Ectodermal cell (in vitro differentiated cells): ENCODE data around the gene LPIN1.
"Not testable (repeated sequence)": the region's sequence is repeated elsewhere in the genome, so short reads cannot be mapped to it uniquely, and the experiment has no call there.

Experiments
- H3K27ac ChIP-seq: 2 replicates; pipeline ENCODE4 v1.7.0; 2013; ENCODE audit warnings: mild to moderate bottlenecking, low read depth, low read length; ENCODE audit not compliant: insufficient read depth, poor library complexity, severe bottlenecking
- H3K27me3 ChIP-seq: 2 replicates; pipeline ENCODE4 v1.7.0; 2013; ENCODE audit warnings: mild to moderate bottlenecking, low read length; ENCODE audit not compliant: insufficient read depth, control insufficient read depth, poor library complexity, severe bottlenecking
- H3K36me3 ChIP-seq: one replicate; pipeline ENCODE4 v1.7.0; 2013; ENCODE audit warnings: low read length; ENCODE audit not compliant: control insufficient read depth, insufficient read depth
- H3K4me1 ChIP-seq: one replicate; pipeline ENCODE4 v1.7.0; 2013; ENCODE audit warnings: low read length; ENCODE audit not compliant: control insufficient read depth, insufficient read depth
- H3K4me3 ChIP-seq: 2 replicates; pipeline ENCODE4 v1.7.0; 2013; ENCODE audit warnings: low read depth, low read length, control low read depth; ENCODE audit not compliant: insufficient read depth
- H3K9me3 ChIP-seq: 2 replicates; pipeline ENCODE4 v1.7.0; 2013; ENCODE audit warnings: mild to moderate bottlenecking, low read length, moderate library complexity; ENCODE audit not compliant: control insufficient read depth
- WGBS, 2 experiments: methylation state at CpG; one replicate each; pipeline ENCODE4 v1.1.7; 2013; ENCODE audit warnings: missing lambda C conversion rate in 2 of 2; 5-methylcytosine and 5-hydroxymethylcytosine counted together

LPIN1 gene

DNA sequence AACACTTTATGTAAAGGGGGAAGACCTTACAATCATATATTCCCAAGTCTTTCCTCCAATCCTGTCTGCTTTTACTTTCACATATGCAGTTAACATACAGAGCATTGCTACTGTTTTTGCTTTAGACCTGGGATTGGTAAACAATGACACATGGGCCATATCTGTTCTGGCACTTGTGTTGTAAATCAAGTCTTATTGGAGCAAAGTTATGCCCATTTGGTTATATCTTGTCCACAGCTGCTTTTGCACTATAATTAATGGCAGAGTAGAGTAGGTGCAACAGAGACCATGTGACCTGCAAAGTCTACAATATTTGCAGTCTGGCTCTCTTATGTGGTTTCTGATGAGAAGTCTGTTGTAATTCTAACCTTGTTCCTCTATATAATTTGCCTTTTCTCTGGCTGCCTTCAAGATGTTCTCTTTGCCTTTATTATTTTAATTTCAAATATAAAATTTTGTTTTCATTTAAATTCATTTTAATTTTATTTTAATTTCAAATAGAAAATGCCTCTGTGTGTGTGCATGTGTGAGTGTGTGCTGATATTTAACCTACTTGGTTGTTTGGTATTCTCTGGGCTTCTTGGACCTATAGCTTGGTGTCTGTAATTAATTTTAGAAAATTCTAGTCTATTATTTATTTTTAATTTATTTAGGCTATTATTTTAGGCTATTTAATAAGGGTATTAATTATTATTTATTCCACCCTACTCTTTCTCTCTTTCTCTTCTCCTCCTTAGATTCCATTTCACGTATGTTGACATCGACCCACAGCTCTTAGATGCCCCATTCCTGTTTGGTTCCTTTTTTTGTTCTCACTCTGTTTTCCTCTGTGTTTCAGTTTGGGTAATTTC is 16.8 kb upstream of the LPIN1 start:
- Histone ChIP-seq H3K4me3 (no peak overlapping the region), H3K27ac (no peak overlapping the region), H3K4me1 (peaks cover 7% of the 10 kb centered on the region), H3K27me3 (no peaks in the 10 kb centered on the region), H3K36me3 (no peaks in the 10 kb centered on the region), H3K9me3 (no peaks in the 10 kb centered on the region)
- 96 to 98% methylated on average over 2 of the region's 2 CpGs for WGBS, 2 experiments

DNA sequence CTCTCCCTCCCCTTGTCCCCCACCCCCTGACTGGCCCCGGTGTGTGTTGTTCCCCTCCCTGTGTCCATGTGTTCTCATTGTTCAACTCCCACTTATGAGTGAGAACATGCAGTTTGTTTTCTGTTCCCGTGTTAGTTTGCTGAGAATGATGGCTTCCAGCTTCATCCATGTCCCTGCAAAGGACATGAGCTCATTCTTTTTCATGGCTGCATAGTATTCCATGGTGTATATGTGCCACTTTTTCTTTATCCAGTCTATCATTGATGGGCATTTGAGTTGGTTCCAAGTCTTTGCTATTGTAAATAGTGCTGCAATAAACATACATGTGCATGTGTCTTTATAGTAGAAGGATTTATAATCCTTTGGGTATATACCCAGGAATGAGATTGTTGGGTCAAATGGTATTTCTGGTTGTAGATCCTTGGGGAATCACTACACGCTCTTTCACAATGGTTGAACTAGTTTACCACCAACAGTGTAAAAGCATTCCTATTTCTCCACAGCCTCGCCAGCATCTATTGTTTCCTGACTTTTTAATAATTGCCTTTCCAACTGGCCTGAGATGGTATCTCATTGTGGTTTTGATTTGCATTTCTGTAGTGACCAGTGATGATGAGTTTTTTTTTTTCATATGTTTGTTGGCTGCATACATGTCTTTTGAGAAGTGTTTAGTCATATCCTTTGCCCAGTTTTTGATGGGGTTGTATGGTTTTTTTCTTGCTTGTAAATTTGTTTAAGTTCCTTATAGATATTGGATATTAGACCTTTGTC is 15.0 kb upstream of the LPIN1 start:
- not testable (repeated sequence) for H3K4me1 ChIP-seq, H3K9me3 ChIP-seq, H3K27me3 ChIP-seq, H3K27ac ChIP-seq, H3K36me3 ChIP-seq, H3K4me3 ChIP-seq
- WGBS, 2 experiments, result 87 to 93% methylated on average over 4 of the region's 4 CpGs

DNA sequence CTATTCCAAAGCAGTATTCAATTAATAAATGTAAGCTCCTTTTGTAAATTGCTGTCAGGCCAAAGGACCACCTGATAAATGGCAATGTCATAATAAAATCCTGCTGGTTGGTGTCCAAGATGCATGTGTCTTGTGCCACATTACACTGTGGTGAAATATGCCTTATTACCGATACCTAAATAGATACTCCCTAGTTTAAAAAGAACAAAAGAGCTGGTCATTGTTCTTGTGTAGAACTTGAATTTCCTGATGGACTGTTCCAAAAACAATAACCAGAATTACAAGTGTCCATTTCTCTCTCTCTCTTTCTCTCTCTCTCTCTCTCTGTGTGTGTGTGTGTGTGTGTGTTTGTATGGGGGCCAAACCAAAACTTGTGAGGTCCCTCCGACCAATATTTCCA is 13.8 kb upstream of the LPIN1 start:
- Histone ChIP-seq H3K9me3 (no peaks in the 10 kb centered on the region), H3K4me3 (no peak overlapping the region), H3K27me3 (no peaks in the 10 kb centered on the region), H3K36me3 (no peaks in the 10 kb centered on the region), H3K27ac (no peak overlapping the region), H3K4me1 (no peaks in the 10 kb centered on the region)
- WGBS, 2 experiments, result 75 to 100% methylated on average over 1 of the region's 2 CpGs

DNA sequence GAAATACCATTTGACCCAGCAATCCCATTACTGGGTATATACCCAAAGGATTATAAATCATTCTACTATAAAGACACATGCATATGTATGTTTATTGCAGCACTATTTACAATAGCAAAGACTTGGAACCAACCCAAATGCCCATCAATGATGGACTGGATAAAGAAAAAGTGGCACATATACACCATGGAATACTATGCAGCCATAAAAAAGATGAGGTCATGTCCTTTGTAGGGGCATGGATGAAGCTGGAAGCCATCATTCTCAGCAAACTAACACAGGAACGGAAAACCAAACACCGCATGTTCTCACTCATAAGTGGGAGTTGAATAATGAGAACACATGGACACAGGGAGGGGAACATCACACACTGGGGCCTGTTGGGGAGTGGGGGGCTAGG is 8.6 kb upstream of the LPIN1 start:
- not testable (repeated sequence) for H3K27ac ChIP-seq, H3K4me3 ChIP-seq, H3K27me3 ChIP-seq, H3K9me3 ChIP-seq, H3K36me3 ChIP-seq, H3K4me1 ChIP-seq
- WGBS, 2 experiments, result 100% methylated on average over 1 of the region's 2 CpGs

DNA sequence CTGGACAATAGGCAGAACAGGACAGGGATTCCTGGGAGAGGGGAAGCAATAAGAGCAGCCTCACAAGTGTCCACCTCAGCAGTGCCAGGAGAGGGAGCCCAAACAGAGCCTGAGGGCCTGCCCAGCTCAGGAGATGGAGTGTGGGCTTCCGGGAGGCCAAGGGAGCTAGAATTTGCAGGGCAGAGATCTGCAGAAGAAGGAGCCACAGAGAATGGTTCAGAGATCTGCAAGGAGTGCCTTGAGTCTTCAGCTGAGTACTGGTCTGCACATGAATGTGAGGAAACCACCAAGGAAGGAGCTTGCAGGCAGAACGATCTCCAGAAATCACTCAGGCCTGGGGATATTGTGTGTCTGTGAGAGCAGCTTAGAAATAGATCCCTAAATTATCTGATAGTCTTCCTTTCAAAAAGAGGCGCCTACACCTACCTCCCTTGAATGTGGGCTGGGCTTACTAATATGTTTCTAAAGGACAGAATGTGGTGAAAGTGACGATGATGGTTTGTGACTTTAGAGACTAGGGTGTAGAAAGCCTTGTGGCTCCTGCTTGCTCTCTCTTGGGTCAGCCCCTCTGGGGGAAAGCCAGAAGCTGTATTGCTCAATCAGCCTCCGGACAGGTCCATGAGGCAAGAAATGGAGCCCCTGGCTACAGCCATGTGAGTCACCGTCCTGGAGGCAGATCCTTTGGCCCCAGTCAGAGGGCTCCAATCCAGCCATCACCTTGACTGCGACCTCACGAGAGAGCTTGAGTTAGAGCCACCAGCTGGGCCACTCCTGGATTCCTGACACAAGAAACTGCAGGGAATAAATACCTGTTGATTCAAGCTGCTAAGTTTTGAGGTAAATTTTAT is 7.6 kb upstream of the LPIN1 start:
- Histone ChIP-seq H3K4me3 (no peak overlapping the region), H3K27me3 (no peaks in the 10 kb centered on the region), H3K27ac (no peak overlapping the region), H3K36me3 (no peaks in the 10 kb centered on the region), H3K9me3 (no peaks in the 10 kb centered on the region), H3K4me1 (peaks cover 11% of the 10 kb centered on the region)
- 85 to 86% methylated on average over 8 of the region's 8 CpGs for WGBS, 2 experiments

DNA sequence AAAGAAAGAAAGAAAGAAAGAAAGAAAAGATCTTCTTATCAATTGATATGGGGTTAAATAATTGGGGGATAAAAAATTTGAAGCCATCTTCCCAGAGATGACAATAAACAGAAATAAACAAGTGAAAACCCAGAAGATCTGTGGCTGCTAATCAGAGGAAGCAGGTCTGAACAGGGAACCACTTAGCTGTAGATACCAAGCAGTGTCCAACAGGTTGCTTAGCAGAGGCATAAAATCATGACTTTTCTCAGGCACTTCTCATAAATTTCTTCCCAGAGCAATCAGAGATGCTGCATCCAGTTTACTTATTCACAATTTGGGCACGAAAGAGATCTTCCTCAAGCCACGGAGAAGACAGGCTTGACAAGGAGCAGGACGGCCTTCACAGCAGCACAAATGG is 5.7 kb upstream of the LPIN1 start:
- Histone ChIP-seq H3K36me3 (no peaks in the 10 kb centered on the region), H3K27ac (no peak overlapping the region), H3K27me3 (no peaks in the 10 kb centered on the region), H3K9me3 (no peaks in the 10 kb centered on the region), H3K4me1 (peaks cover 22% of the 10 kb centered on the region), H3K4me3 (no peak overlapping the region)
- 90 to 91% methylated on average over 3 of the region's 3 CpGs for WGBS, 2 experiments

DNA sequence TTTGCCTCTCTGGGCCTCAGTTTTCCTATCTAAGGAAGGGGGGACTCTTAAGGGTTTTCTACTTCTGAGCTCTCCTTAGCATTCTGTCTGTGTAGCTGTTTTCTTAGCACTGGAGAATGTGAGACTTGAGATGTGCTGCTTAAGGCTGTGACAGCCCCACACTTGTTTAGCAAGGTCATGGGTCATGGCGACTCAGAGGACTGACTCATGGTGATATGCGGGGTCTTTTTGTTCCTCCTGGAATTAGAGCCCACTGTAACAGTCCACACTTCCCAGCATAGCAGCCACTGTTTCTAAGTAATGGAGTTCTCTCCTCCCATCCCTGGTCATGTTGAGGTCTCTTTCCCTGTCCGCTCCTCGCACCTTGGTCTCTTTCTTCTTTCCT is 4.1 kb upstream of the LPIN1 start:
- H3K4me1 ChIP-seq, result peaks cover 22% of the 10 kb centered on the region
- 88 to 91% methylated on average over 4 of the region's 4 CpGs for WGBS, 2 experiments
- H3K9me3 ChIP-seq, result no peaks in the 10 kb centered on the region
- no peak overlapping the region for H3K4me3 ChIP-seq
- no peaks in the 10 kb centered on the region for H3K36me3 ChIP-seq
- no peaks in the 10 kb centered on the region for H3K27me3 ChIP-seq
- no peak overlapping the region for H3K27ac ChIP-seq

DNA sequence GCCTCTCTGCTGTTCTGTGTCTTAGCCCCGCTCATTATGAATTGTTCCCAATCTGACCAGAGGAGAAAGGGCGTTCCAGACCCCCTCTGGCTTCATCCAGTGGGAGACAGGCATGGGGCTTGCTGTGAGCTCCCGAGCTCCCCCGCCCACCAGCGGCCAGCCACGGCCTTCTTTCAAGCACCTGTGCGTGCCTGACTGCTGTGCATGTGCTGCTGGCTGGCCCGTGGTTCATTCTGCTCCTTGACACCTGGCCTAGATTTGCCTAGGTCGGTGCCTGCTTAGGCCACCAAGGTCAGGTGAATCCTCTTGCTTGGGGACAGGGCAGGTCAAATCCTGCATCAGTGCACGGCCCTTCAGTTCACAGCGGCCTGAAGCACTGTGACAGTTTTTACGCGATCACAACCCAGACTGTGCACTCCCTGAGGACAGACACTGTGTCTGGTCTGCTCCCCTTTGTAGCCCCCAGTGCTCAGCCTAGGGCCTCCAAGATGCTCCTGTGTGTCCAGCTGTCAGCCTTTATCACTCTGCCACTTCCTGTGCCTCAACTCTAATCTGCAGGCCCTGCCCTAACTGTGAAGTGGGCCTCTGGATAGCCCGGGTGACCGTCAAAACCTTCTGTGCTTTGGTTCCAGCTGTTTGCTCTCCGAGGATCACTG is 3.6 kb upstream of the LPIN1 start:
- WGBS, 2 experiments, result 85% methylated on average over 16 of the region's 16 CpGs
- no peak overlapping the region for H3K27ac ChIP-seq

DNA sequence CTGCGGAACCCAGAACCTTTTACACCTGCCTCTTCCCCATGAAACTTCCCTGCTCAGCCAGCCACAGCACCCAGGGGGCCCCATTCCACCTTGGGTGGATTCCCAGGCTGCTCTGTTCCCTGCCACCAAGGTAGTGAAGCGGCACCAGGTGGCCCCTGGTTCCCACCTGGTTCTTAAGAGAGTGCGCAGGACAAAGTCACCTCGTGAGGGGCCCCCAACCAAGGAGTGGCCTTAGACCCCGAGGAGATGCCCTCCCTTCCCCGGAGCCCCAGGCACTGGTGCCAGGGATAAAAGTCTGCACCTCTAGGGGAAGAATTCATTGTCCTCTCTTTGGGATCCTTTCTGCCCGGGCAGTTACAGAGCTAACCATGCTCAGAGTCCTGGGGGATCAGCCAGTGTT is 3.1 kb upstream of the LPIN1 start:
- Histone ChIP-seq H3K4me1 (peaks cover 30% of the 10 kb centered on the region), H3K27me3 (peaks cover 6% of the 10 kb centered on the region), H3K36me3 (no peaks in the 10 kb centered on the region), H3K27ac (no peak overlapping the region), H3K4me3 (no peak overlapping the region), H3K9me3 (no peaks in the 10 kb centered on the region)
- WGBS, 2 experiments, result 82 to 86% methylated on average over 7 of the region's 7 CpGs

More for the DNA sequence above, 3.6 kb upstream of the LPIN1 start:
- no peaks in the 10 kb centered on the region for H3K36me3 ChIP-seq
- H3K27me3 ChIP-seq, result peaks cover 3% of the 10 kb centered on the region
- no peaks in the 10 kb centered on the region for H3K9me3 ChIP-seq
- H3K4me3 ChIP-seq, result no peak overlapping the region
- H3K4me1 ChIP-seq, result peaks cover 26% of the 10 kb centered on the region
